Activated naive CD4-positive, alpha-beta T cell treated with anti-CD3 and anti-CD28 coated beads for 36 hours (primary cell): ENCODE data around the gene EPC1. TPM values are rescaled to one million over a fixed set of nuclear protein-coding genes. Genes with fewer than 3 reads are reported as not detected.

Source experiments
- CTCF ChIA-PET: fragments of 350-600 bp; sonication (Branson Sonifier 250); formaldehyde crosslinking; loops from one replicate; lab custom pipeline; 2021; ENCODE audit warnings: antibody characterized with exemption; lab: Charles Lee
- DNase-seq: peaks from one replicate; pipeline ENCODE4 v3.0.0-alpha.2; 2020
- H3K27ac Mint-ChIP-seq: one replicate; pipeline ENCODE4 v1.8.0; 2021; ENCODE audit warnings: mild to moderate bottlenecking, mixed read lengths
- H3K27me3 Mint-ChIP-seq: one replicate; pipeline ENCODE4 v1.8.0; 2021; ENCODE audit warnings: low read depth, mixed read lengths
- H3K36me3 Mint-ChIP-seq: one replicate; pipeline ENCODE4 v1.8.0; 2021; ENCODE audit warnings: low read depth, mixed read lengths
- H3K4me1 Mint-ChIP-seq: one replicate; pipeline ENCODE4 v1.8.0; 2021; ENCODE audit warnings: low read depth, mixed read lengths
- H3K4me3 Mint-ChIP-seq: one replicate; pipeline ENCODE4 v1.8.0; 2021; ENCODE audit warnings: mild to moderate bottlenecking, moderate library complexity, mixed read lengths
- H3K9me3 Mint-ChIP-seq: one replicate; pipeline ENCODE4 v1.8.0; 2021; ENCODE audit warnings: mixed read lengths
- intact Hi-C: fragments of 100-400 bp; cut with micrococcal nuclease; formaldehyde crosslinking; loops from one replicate; pipeline ENCODE4 v1.15.1; 2023
- total RNA-seq, 2 experiments: library from RNA; stranded (reverse); gene quantifications; one replicate each; pipeline ENCODE4 v1.2.3, GENCODE V29; 2021

EPC1 gene
- total RNA-seq, 2 experiments from 2014 or later: 29.4 to 33.5 TPM

GRCh38 chr10:32308027-32308603, 38.8 kb downstream of the EPC1 start:
- Mint-ChIP-seq H3K27me3 (no peaks in the 10 kb centered on the region), H3K4me1 (peaks cover 58% of the 10 kb centered on the region), H3K9me3 (no peaks in the 10 kb centered on the region), H3K27ac (peak overlapping the region; percentile 15), H3K4me3 (no peak overlapping the region), H3K36me3 (peaks cover 21% of the 10 kb centered on the region)
- CTCF ChIA-PET: no interaction called here
- no peak for DNase-seq
- intact Hi-C loops: no loop called here

DNA sequence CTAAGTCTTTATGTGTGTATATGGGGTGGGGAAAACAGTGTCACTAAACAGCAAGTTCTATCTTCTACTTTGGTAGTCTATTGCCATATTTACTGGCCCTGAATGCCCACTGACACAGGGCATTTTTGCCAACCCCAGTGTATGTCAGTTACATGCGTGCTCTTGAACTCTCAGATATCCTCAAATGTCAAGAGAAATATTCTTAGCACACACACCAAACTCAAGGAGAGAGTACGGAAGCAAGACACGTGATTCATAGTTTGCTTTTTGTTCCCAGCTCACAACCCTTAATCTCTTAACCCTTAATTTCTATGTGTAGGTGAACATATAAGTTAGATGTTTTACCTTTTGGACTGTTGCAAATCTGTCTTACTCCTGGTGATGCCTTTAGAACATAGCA, 39.3 kb downstream of the EPC1 start:
- H3K9me3 Mint-ChIP-seq: no peaks in the 10 kb centered on the region
- peak overlapping the region; percentile 23 for H3K27ac Mint-ChIP-seq
- intact Hi-C loops: loop anchor here (1.0 kb wide), 1 partner anchor 9 kb away; no protein-coding TSS in a partner anchor
- peaks cover 54% of the 10 kb centered on the region for H3K4me1 Mint-ChIP-seq
- no peaks in the 10 kb centered on the region for H3K27me3 Mint-ChIP-seq
- H3K36me3 Mint-ChIP-seq: peaks cover 24% of the 10 kb centered on the region
- no peak for DNase-seq
- no peak overlapping the region for H3K4me3 Mint-ChIP-seq
- CTCF ChIA-PET: no interaction called here

GRCh38 chr10:32299354-32299980, 47.5 kb downstream of the EPC1 start:
- peak overlapping the region; percentile 33 for H3K4me3 Mint-ChIP-seq
- DNase-seq: no peak
- H3K4me1 Mint-ChIP-seq: peaks cover 70% of the 10 kb centered on the region
- CTCF ChIA-PET: interaction anchor here (1.0 to 1.1 kb wide), 2 partner anchors 24 to 44 kb away, joined by 3 to 5 read pairs; no protein-coding TSS in a partner anchor
- no peaks in the 10 kb centered on the region for H3K27me3 Mint-ChIP-seq
- peak overlapping the region; percentile 82 for H3K27ac Mint-ChIP-seq
- no peaks in the 10 kb centered on the region for H3K9me3 Mint-ChIP-seq
- intact Hi-C loops: loop anchor here (2.0 to 5.0 kb wide), 3 partner anchors 17 to 48 kb away; partner anchors contain the start of gene EPC1
- peaks cover 21% of the 10 kb centered on the region for H3K36me3 Mint-ChIP-seq

DNA sequence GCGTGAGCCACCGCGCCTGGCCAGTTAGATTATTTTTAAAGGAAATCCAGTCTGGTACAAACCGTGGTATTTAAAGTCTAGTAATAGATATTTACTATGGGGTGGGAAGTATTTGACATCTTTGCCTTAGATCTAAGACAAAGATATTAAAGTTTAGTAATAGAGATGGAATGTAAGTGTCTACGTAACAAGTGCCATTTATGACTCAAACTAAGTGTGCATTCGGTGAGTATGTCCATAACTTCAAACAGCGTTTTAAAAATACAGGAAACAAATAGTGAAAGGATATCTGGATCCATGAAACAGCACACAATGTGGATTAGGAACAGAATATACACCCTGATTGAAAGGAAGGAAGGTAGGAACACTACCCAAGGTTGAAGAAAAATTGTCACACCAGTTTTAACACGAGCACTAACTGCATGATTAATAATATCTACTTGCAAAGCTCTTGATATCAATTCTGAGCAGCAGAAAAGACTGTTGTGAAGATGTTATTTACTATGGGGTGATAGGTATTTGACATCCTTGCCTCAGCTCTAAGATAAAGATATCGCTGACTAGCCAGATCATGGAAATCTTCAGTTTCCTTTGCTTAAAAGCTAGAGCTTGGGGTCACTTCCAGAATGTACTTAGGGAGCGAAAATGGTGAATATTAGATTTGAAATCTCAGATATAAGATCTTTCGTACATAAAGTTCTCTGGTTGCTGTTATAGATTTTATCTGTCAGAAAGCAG, 48.7 kb downstream of the EPC1 start:
- Mint-ChIP-seq H3K4me3 (peak overlapping the region; percentile 33), H3K27me3 (no peaks in the 10 kb centered on the region), H3K36me3 (peaks cover 13% of the 10 kb centered on the region), H3K4me1 (peaks cover 62% of the 10 kb centered on the region), H3K27ac (peak overlapping the region; percentile 68), H3K9me3 (no peaks in the 10 kb centered on the region)
- CTCF ChIA-PET: interaction anchor here (0.6 to 2.2 kb wide), 2 partner anchors 16 to 17 kb away, joined by 3 to 7 read pairs; no protein-coding TSS in a partner anchor
- intact Hi-C loops: loop anchor here (2.0 to 5.0 kb wide), 3 partner anchors 19 to 49 kb away; partner anchors contain the start of gene EPC1
- no peak for DNase-seq

DNA sequence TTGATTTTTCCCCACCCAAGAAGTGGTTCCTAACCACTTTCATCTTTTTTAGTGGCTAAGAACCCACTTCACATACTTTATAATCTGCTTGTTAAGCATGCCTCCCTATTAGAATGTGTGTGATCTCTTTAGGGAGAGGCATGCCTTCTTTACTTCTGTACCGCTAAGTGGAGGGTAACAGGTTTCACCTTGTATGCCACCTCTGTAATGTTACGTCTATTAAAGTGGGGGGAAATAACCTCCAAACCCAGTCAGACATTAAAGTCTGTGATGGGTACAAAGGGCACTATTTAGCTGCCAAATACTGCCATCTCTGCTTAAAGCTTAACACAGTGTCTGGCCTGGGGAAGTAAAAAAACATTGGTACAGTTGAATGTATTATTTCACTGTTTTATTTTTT, 51.9 kb downstream of the EPC1 start:
- Mint-ChIP-seq H3K9me3 (no peaks in the 10 kb centered on the region), H3K4me3 (no peak overlapping the region), H3K27ac (peak overlapping the region; percentile 3), H3K4me1 (peaks cover 44% of the 10 kb centered on the region), H3K36me3 (no peaks in the 10 kb centered on the region), H3K27me3 (no peaks in the 10 kb centered on the region)
- CTCF ChIA-PET: interaction anchor here (0.7 to 1.6 kb wide), 3 partner anchors 16 to 44 kb away, joined by 3 to 7 read pairs (median 4); no protein-coding TSS in a partner anchor
- intact Hi-C loops: loop anchor here (5.0 kb wide), 1 partner anchor 52 kb away; the partner anchor contains the start of gene EPC1
- no peak for DNase-seq

DNA sequence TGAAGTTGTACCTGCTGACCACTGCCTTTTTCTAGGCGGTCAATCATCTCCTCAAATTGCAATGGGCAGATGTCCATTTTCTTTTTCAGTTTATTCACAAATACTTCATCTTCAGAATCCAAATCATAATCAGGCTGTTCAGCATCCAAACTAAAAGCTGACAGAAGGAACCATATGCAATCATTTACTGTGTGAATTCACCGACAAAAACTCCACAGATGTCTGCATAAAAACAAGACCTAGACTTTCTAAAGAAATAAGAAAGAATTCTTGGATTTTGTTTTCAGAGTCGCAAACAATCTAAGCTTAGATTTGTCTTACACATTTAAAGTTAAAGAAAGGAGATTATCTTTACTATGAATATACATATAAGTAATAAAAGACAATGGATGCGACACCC, 53.4 kb downstream of the EPC1 start:
- CTCF ChIA-PET: interaction anchor here (1.6 kb wide), 1 partner anchor 14 kb away, joined by 7 read pairs; no protein-coding TSS in a partner anchor
- DNase-seq: no peak
- Mint-ChIP-seq H3K4me1 (peaks cover 30% of the 10 kb centered on the region), H3K27me3 (no peaks in the 10 kb centered on the region), H3K9me3 (no peaks in the 10 kb centered on the region), H3K36me3 (peaks cover 1% of the 10 kb centered on the region), H3K27ac (no peak overlapping the region), H3K4me3 (no peak overlapping the region)
- intact Hi-C loops: no loop called here

GRCh38 chr10:32279795-32280194, 67.2 kb downstream of the EPC1 start:
- DNase-seq: no peak
- CTCF ChIA-PET: interaction anchor here (0.7 to 1.4 kb wide), 2 partner anchors 14 to 23 kb away, joined by 4 to 7 read pairs; no protein-coding TSS in a partner anchor
- Mint-ChIP-seq H3K4me3 (no peak overlapping the region), H3K27ac (no peak overlapping the region), H3K27me3 (no peaks in the 10 kb centered on the region), H3K36me3 (peaks cover 20% of the 10 kb centered on the region), H3K4me1 (peaks cover 4% of the 10 kb centered on the region), H3K9me3 (no peaks in the 10 kb centered on the region)
- intact Hi-C loops: no loop called here

DNA sequence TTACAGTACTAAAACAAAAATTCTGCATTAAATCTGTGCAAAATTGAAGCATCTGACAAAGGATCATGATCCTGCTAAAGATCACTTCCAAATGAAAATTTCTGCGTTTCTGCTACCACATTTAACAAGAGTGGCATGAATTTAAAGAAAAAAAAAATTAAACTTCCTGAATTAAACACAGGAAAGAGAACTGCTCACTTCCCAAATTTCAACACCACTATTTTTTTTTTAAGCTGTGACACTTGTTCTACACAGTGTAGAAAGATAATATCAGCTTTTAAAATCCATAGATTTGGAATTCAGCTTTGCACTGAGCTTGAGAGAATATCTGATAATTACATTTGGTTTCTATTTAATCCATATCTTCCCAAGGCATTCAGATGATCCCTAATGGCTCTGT, 73.6 kb downstream of the EPC1 start:
- DNase-seq: no peak
- CTCF ChIA-PET: interaction anchor here (0.6 to 0.7 kb wide), 2 partner anchors 14 to 456 kb away, joined by 3 to 4 read pairs; no protein-coding TSS in a partner anchor
- H3K27me3 Mint-ChIP-seq: no peaks in the 10 kb centered on the region

GRCh38 chr10:32271617-32272016, 75.3 kb downstream of the EPC1 start:
- peaks cover 30% of the 10 kb centered on the region for H3K36me3 Mint-ChIP-seq

More for the DNA sequence above, 73.6 kb downstream of the EPC1 start:
- no peak overlapping the region for H3K4me3 Mint-ChIP-seq
- peaks cover 30% of the 10 kb centered on the region for H3K36me3 Mint-ChIP-seq
- no peaks in the 10 kb centered on the region for H3K9me3 Mint-ChIP-seq
- H3K27ac Mint-ChIP-seq: no peak overlapping the region
- H3K4me1 Mint-ChIP-seq: peaks cover 9% of the 10 kb centered on the region
- intact Hi-C loops: no loop called here

DNA sequence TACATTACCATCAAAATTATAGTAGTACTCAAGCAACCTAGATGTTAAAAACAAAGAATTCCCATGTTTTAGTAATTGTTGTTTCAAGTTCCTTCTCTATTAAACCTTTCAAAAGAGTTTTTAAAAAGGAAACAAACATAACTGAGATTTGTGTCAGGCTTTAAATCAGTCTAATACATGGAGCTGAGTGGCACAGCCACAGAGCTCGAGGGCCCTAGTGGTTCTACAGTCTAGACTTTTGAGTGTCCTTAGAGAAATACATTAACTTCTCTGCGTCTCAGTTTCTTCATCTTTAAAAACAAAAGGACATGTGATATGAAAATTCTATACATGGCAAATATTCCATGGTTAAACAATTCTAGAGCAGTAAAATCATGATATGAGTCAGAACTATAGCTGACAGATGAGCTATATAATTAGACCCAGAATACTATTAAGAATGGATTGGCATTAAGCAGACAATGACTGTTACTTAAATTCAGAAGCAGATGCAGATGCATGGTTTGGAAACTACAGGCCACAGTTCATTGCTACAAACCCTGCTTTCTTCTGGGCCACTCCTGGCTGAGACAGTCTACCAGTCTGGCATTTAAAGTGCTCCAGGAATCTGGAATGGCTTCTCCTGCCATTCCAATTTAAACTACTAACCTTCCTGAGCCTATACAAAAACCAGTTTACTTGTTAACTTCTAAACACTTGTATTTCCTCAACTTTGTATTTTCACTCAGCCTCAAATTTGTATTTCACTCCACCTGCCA, 77.4 kb downstream of the EPC1 start:
- H3K9me3 Mint-ChIP-seq: no peaks in the 10 kb centered on the region
- no peak for DNase-seq
- CTCF ChIA-PET: no interaction called here
- H3K4me1 Mint-ChIP-seq: peaks cover 7% of the 10 kb centered on the region
- peaks cover 30% of the 10 kb centered on the region for H3K36me3 Mint-ChIP-seq
- H3K27ac Mint-ChIP-seq: peak overlapping the region; percentile 21
- intact Hi-C loops: no loop called here
- H3K27me3 Mint-ChIP-seq: no peaks in the 10 kb centered on the region
- no peak overlapping the region for H3K4me3 Mint-ChIP-seq

More at GRCh38 chr10:32271617-32272016, 75.3 kb downstream of the EPC1 start:
- intact Hi-C loops: no loop called here
- Mint-ChIP-seq H3K4me3 (no peak overlapping the region), H3K4me1 (peaks cover 7% of the 10 kb centered on the region), H3K27ac (no peak overlapping the region), H3K9me3 (no peaks in the 10 kb centered on the region), H3K27me3 (no peaks in the 10 kb centered on the region)
- CTCF ChIA-PET: no interaction called here
- DNase-seq: no peak

- intact Hi-C loops: no loop called here
- Mint-ChIP-seq H3K27ac (no peak overlapping the region), H3K4me3 (no peak overlapping the region), H3K36me3 (peaks cover 29% of the 10 kb centered on the region), H3K27me3 (no peaks in the 10 kb centered on the region), H3K4me1 (peaks cover 7% of the 10 kb centered on the region), H3K9me3 (no peaks in the 10 kb centered on the region)
- no peak for DNase-seq
- CTCF ChIA-PET: no interaction called here
Observed at GRCh38 chr10:32268788-32269187, 78.2 kb downstream of the EPC1 start.
